CD4-positive, alpha-beta T cell treated with Interleukin-17A for 4 hours (primary cell): ENCODE data around the gene KCNN3.

Experiments
- DNase-seq: peaks from one replicate; pipeline ENCODE4 v3.0.0-alpha.2; 2020; ENCODE audit warnings: mixed read lengths

Gene KCNN3

DNA sequence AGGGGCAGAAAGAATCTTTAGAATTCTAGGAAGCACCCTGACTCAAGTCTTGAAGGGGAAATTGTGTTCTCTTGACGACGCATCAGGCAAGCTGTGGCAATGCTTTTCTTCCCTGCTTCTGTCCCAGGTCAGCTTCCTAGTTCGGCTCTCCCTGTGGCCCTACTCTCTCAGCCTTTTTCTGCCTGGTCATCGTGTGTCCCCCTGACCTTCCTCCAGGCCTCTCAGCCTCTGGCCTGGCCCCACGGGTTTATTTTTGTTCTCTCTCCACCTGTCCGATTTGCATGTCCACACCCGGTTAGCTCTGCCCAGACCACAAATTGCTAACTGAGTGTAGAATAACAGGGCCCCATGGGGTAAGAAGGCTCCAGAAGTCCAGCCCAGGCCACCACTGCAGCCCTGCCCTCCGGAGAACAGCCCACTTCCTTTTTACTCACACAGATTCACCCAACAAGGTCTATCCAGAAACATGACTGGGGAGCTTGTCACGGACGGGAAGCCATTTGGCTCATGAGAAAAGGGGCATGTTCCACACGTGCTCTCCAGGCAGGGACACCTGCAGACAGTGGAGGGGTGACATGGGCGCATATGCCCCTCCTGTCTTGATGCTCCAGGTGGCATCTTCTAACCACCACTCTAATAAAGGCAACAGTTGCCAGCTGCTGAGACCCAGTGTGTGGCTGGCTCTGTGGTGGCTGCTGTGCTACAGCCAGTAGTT is 9.8 kb downstream of the KCNN3 start:
- DNase-seq, result no peak

DNA sequence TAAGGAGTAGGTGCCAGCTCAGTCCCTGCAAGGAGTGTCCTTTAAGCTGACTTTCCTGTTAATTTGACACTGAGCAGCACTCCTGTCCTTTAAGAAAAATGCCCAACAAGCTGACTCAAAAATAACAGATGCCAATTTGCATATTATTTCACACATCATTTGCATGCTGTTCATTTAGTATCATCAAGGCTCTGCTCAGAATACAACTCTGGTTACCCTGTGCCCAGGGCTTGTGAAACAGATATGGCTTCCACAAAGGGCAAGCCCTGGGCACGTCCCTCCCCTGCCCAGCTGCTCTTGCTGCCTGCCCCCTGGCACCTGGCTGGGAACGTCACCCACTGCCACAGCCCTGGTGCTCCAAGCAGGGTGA is 10.3 kb downstream of the KCNN3 start:
- no peak for DNase-seq

DNA sequence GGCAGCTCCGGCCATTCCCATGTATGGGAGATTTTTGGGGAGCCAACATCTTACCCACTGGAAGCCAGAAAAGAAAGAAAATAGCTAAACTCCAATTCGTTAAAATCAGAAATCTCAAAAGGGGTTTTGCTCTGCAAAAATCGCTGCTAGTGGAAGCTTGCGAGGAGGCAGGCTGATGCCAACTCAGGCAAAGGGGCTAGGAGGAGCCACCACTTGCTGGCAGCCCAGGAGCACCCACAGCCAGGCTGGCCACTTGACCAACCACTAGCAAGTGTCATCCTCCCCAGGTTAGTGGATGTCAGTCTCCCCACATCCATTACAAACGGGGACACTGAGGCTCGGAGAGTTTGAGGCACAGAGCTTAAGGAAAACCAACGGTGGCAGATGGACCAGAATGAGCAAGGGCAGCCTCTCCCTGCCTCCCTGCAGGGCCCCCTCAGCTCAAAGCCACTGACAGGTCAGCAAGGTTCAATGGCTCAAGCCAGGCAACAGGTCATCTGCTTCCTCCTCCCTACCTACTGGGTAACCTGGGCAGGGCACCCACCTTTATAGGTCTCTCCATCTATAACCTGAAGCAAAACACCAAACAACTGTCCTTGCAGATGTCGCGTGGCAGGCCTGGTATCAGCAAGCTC is 10.8 kb downstream of the KCNN3 start:
- no peak for DNase-seq

DNA sequence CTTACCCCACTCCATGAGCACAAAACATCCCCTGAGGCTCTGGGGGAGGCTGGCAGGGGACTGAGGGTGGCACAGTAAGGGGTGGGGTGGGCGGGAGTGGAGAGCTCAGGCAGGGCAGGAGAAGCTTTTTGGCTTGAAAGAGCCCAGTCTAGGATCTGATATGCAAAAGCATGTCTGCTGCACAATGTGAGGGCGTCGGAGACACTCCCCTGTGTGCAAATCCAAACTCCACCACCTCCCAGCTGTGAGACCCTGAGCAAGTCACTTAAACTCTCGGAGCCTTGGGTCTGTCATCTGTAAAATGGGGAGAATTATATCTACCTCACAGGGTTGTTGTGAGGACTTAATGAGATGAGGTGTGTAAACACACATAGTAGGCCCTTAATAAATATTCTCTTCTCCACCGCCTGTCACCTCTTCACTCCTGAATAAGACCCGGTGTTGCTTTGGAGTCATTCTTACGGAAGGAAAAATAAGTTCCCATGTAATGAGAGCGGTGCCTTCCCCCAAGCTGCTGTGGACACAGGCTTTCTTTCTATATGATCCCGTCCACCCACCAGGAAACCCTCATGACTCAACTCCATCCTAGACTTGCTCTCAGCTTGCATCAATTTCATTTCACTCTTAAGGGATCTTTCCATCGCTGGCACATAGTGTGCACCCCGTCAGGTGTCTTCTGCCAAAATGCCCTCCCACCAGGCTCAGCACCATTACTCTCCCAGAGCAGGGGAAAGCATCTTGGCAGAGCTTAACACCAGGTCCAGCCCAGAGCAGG is 12.5 kb downstream of the KCNN3 start:
- no peak for DNase-seq

DNA sequence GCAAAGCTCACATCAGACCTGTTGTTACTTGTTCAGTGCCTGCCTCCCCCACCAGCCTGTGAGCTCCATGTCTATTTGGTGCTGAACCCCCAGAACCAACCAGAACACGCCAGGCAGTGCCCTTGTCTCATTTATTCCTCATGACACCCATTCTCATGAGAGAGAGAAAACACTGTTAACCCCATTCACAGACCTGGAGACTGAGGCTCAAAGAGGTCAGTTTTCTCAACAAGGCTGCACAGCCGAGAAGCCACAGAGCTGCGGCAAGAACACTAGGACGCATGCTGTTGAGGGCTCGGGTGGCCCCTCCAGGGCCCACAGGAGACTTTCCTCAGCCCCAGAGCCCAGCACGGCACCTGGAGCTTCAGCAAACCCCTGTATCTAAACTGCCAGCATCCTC is 13.1 kb downstream of the KCNN3 start:
- DNase-seq, result no peak

DNA sequence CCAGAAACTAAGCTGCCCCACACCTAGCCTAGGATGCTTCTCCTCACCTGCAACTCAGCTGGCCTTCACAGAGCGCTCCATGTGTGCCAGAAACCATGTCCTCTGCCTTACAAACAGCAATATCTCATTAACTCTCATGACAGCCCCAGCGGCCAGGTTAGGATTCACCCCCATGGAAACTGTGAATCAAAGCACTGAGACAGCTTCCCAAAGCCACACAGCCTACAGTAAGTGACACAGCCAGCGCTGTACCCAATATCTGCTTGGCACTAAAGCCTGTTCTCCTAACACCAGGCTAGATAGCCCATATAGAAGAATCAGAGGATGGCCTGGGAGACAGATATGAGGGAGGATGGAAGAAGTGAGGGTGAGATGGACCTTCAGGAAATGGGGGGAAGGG is 13.5 kb downstream of the KCNN3 start:
- DNase-seq, result no peak

DNA sequence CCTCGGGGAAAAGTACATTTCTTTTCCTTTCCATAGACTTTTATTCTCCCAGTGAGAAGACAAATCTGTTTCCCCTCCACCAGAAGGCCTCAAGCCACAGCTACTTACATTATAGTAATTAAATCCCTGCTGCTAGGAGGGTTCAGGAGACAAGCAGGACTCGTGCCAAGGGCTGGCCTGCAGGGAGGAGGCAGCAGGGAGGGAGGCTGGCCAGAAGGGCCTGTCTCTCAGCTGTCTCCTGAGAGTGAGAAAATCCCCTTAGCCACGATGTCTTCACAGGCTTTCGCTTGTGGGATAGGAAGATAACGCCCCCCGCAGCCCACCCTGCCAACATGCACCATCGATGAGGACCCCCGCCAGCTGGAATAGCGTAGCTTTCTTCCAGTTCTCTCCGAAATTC is 14.0 kb downstream of the KCNN3 start:
- peak; percentile 11 for DNase-seq

DNA sequence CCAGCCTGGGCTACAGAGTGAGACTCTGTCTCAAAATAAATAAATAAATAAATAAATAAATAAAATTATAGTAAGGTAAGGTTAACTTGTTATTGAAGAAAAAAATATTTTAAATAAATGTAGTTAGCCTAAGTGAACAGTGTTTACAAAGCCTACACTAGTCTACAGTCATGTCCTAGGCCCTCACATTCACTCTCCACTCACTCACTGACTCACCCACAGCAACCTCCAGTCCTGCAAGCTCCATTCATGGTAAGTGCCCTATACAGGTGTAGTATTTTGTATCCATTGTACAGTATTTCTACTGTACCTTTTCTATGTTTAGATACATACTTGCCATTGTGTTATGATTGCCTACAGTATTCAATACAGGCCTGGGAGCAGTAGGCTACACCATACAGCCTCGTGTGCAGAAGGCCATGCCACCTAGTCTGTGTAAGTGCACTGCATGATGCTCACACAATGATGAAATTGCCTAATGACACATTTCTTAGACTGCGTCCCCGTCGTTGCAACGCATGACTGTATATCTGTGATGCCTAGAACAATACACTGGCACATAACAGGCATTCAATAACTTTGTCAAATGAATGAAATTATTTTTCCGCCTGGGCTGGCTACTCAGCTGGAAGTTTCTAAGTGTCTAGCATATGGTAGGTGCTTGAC is 14.8 kb downstream of the KCNN3 start:
- no peak for DNase-seq

DNA sequence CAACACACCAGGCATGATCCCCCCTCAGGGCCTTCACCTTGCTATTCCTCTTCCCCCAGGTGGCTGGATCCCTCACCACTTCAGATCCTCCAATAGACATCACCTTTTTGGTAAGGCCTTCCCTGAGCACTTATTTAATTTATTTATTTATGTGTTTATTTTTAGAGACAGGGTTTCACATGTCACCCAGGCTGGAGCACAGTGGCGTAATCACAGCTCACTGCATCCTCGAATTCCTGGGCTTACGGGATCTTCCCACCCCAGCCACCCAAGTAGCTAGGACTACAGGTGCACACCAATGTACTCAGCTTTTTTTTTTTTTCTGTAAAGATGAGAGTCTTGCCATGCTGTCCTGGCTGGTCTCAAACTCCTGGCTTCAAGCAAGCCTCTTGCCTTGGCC is 17.2 kb downstream of the KCNN3 start:
- no peak for DNase-seq

DNA sequence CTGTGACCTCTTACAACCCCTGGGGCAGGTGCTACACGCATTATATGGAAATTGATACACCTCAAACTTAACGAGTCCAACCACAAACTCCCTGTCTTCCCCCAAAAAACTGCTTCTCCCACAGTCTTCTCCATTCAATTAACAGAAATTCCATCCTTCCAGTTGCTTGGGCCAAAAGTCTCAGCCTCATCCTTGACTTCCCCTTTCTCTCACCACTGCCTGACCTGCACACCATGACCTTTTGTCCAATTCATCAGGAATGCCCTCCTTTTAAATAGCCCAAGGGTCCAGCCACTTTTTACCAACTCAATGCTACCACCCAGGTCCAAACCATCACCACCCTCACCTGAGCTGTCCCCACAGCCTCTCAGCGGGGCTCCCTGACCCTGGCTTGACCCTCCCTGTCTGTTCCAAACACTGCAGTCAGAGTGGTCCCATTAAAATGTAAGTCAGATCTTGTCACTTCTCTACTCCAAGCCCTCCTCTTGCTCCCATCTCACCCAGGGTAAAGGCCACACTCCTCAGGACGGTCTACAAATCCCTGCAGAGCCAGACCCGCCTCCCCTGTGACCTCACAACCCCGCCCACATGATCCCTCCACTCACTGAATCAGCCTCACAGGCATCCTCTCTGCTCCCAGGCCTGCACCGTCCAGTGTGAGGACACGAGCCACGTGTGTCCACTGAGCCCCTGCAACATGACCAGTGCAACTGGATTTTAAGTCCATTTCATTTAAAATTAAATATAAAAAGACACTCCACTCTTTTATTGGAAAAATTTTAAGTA is 18.5 kb downstream of the KCNN3 start:
- no peak for DNase-seq

DNA sequence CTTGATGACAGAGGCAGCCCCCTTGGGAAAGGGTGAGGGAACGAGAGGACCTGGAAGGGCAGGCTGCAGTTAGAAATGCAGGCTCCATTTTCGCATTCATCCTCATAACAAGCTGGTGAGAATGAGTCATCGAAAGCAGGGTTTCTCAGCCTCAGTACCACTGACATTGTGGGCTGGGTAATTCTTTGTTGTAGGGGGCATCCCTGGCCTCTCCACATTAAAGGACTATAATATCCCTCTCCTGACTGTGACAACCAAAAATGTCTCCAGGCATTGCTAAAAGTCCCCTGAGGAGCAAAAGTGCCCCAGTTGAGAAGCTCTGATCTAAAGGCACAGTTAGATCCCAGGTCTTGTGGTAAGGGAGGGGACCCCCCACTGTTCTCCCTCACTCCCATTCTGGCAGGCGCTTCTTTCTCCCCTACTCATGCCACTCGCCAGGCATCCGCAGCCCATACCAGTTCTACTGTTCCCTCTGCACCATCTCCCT is 20.4 kb downstream of the KCNN3 start:
- no peak for DNase-seq

DNA sequence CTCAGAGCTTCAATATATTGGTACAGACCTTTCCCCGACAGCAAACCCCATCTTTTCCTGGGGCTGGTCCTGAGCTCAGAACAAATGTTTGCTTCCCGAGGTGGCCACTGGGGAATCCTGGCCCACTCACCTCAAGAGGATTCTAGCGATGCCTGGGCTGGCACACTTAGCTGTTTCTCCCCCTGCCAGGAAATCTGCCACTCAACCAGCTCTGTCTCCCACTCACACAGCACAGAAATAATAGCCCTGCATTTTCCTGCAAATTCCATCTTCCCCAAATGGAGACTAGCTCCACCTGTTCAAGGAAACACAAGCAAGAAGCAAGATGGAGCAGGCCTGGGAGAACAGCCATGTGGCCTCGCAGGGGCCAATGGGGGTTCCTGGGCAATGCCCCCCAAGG is 21.1 kb downstream of the KCNN3 start:
- no peak for DNase-seq

DNA sequence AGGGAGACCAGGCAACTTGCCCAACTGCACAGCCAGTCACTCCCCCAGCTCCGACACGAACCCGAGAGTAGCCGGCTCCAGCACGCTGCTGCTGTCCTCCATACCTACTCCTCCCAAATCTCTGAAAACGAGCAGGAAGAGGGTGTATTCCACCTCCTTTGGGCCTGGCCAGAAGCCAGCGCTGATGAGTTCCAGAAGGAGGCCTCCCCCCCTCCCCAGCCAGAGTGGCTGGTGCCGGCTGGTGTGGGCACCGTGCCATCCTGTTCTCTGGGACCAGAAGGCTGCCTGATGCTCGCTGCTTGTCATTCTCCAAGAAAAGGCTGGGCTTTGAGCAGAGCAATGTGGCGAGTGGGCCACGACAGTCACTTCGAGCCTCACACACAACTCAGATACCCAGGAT is 22.2 kb downstream of the KCNN3 start:
- DNase-seq, result no peak

DNA sequence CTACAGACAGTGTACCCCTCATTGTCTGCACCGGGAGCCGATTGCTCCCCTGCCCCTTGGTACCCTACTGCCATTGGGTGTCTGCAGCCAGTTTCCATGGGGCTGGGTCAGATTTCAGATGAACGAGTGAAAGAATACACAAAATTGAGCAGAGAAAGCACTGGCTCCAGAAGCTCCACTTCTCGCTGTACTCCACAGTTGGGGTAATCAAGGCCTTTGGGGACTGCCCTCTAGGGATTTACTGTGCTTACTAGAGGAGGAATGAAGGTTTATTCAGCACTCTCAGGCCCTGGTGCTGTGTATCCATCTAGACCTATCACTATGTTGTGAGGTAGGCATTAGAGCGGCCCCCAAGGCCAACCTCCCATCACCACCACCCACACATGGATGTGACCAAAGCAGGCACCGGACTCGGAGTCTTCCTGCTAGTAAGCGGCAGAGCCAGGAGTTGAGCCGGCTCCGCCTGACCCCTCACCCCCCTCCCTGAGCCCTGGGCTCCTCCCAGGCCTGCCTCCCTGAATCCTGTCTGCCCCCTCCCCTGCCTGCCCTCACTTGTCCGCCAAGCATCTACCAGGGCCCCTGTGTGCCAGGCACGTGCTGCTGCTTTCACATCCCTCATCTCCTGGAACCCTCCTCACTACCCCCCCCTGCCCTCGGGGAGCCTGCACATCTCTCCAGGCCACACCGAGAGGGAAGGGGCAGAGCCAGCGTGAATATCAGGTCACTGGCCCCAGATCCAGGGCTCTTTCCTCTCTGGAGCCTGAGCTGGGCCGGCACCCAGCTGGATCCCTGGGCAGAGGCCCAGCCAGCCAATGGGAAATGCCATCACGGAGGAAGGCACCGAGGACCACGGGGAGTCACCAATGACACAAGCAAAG is 23.3 kb downstream of the KCNN3 start:
- DNase-seq, result no peak

DNA sequence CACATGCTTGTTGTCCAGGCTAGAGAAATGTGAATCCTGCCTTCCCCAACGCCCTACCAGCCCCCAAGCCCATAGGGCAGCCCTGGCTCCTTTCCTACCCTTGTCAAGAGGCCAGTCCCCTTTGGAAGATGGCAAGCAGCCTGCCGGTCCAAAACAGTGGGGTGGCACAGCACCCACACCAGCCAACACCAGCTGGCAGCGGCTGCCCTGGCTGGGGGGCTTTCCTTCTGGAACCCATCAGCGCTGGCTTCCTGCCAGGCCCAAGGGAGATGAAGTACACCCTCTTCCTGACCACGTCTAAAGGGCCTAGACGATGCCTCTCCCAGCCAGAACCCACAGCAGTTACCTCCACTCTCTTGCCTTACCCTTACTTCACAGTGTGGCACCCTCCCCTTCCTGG is 24.2 kb downstream of the KCNN3 start:
- DNase-seq, result no peak

DNA sequence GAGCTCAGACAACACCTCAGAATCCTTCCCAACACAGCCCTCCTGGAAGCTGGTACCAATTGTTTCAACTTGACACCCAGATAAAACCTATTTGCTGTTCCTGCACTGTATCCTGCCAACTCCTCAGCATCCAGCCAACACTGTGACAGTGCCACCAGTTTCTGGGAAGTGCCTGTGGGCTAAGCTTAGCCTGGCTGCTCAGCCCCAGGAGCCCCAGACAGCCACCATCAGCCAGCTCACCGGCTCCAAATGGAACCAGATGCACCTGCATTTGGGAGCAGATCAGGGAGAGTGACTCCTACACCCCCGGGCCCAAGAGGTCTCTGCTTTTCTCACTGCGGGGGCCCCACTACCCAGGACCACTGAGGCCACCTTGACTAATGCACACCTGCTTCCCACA is 24.9 kb downstream of the KCNN3 start:
- DNase-seq, result no peak

DNA sequence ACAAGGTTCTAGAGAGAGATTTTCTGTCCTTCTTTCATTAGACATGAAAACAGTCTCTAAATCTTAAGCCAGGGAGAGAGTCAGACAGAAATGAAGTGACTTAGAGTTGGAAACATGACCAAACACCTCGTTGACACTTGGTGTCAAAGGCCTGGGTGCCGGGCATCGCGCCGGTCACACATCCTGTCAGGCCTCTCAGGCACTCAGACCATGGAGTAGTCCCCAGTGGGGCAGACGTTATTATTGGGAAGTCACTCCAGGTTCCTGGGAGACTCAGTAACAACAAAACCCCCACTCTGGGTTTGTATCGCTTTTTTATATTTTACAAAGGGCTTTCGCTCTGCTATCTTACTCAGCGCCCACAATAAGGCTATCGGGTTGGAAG is 25.8 kb downstream of the KCNN3 start:
- DNase-seq, result no peak

DNA sequence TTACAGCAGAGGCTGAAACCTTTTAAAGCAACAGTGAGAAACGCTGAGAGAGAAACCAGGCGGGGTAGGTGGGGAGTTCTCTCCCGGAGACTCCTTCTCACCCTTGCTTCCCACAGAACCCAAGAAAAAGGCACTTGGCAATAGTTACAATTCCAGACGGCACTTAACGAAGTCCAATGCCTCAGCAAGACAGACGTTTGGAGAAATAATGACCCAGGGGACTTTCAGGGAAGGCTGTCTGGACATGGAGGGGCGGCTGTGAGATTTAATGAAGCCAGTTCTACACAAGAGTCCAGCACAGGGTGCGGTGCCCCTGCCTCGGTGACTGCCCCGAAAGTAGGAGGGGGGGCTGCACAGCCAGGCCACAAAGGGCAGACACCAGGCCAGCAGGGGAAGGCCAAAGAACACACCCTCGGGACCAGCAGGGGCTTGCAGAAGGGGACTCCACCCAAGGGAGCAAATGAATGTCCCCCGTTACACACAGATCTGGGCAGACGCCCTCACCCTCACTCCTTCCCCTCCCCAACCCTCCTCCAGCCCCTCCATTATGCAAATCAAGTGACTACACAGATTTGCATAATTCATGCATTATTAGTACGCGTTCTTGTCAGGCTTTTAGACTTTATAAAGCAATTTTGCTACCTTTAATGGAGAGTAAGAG is 26.3 kb downstream of the KCNN3 start:
- DNase-seq, result no peak

DNA sequence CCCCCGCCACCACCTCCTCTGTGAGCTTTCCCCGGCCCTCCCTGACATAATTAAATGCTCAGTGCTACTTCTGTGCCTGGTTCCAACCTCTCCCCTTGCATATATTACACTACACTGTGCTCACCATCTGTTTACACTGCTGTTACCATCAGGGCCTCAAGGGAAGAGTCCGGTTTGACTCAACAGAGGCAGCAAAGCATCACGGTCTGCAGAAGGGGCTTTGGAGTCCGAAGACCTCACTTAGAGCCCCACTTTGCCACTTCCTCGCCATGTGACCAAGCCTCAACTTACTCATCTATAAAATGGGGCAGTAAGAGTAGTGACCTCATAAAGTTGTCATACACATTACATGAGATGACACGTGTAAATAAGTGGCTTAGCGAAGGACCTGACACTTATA is 27.4 kb downstream of the KCNN3 start:
- DNase-seq, result no peak

DNA sequence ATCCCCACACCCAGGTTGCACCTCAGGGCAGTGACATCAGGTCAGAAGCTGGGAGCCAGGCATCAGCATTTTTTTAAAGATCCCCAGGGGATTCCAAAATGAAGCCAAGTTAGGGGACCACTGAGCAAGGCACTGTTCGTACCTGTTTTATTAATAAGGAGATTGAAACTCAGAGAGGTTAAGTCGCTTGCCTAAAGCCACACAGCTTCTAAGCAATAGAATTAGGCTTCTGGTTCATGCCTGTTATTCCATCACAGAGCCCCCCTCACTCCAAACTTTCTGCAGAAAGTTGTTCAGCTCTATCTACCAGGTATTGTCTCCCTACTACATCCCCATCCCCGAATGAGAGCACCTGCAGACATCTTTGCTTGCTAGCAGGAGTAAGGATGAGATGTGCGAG is 28.7 kb downstream of the KCNN3 start:
- no peak for DNase-seq
